PC-3 (cell line): ENCODE data around the gene NDUFV3. TPM values are rescaled to one million over a fixed set of nuclear protein-coding genes. Genes with fewer than 3 reads are reported as not detected.
"Not testable (repeated sequence)": the region's sequence is repeated elsewhere in the genome, so short reads cannot be mapped to it uniquely, and the experiment has no call there.

Source experiments
- ATAC-seq: fragments of 200-7000 bp; cut with Tn5 transposase; 2 replicates; pipeline ENCODE4 v1.9.1; 2020; ENCODE audit warnings: mild to moderate bottlenecking, moderate library complexity
- BruUV-seq: library from RNA; stranded (reverse); fragments of 400-500 nt; replicated peaks from 2 replicates; lab custom pipeline; 2021; lab: Mats Ljungman, UMichigan
- CTCF ChIA-PET: fragments of 300-600 bp; sonication (Branson Sonifier 250); formaldehyde crosslinking; loops from one replicate; lab custom pipeline; 2022; ENCODE audit warnings: antibody characterized with exemption; lab: Charles Lee
- POLR2A ChIA-PET: fragments of 300-600 bp; sonication (Branson Sonifier 250); formaldehyde crosslinking; loops from one replicate; lab custom pipeline; 2022; ENCODE audit warnings: antibody characterized with exemption; ENCODE audit not compliant: unreplicated experiment; lab: Charles Lee
- DNase-seq: peaks from one replicate; pipeline ENCODE4 v3.0.0-alpha.2; 2015
- H2AFZ ChIP-seq: fragments of 300-600 bp; sonication (generic); 2 replicates; pipeline ENCODE4 v1.6.0; 2016; ENCODE audit warnings: antibody characterized with exemption, low read length
- H3F3A ChIP-seq: fragments of 300-600 bp; sonication (generic); one replicate; pipeline ENCODE4 v1.6.0; 2017; ENCODE audit warnings: antibody characterized with exemption, low read length, control low read depth, mild to moderate bottlenecking; ENCODE audit not compliant: unreplicated experiment
- H3K27ac ChIP-seq: fragments of 300-600 bp; sonication (generic); 2 replicates; pipeline ENCODE4 v1.5.1; 2016; ENCODE audit warnings: mild to moderate bottlenecking, low read length
- H3K27me3 ChIP-seq: fragments of 300-600 bp; sonication (generic); 2 replicates; pipeline ENCODE4 v1.6.1; 2016; ENCODE audit warnings: low read length, mixed read lengths
- H3K36me3 ChIP-seq: fragments of 300-600 bp; sonication (generic); 2 replicates; pipeline ENCODE4 v1.6.1; 2016; ENCODE audit warnings: low read depth, mixed run types, low read length, mixed read lengths
- H3K4me1 ChIP-seq: fragments of 300-600 bp; sonication (generic); 2 replicates; pipeline ENCODE4 v1.5.1; 2016; ENCODE audit warnings: low read length; ENCODE audit not compliant: insufficient read depth
- H3K4me2 ChIP-seq: fragments of 300-600 bp; sonication (generic); 2 replicates; pipeline ENCODE4 v1.6.0; 2016; ENCODE audit warnings: low read length
- H3K4me3 ChIP-seq: fragments of 300-600 bp; sonication (generic); 2 replicates; pipeline ENCODE4 v1.5.1; 2016; ENCODE audit warnings: mild to moderate bottlenecking, low read length, mixed read lengths
- H3K79me2 ChIP-seq: fragments of 300-600 bp; sonication (generic); 2 replicates; pipeline ENCODE4 v1.6.1; 2017; ENCODE audit warnings: low read length, mixed read lengths
- H3K9ac ChIP-seq: fragments of 300-600 bp; sonication (generic); 2 replicates; pipeline ENCODE4 v1.6.0; 2016; ENCODE audit warnings: mild to moderate bottlenecking, low read length
- H3K9me2 ChIP-seq: fragments of 300-600 bp; sonication (generic); replicated peaks from 2 replicates; pipeline ENCODE4 v1.6.1; 2016; ENCODE audit warnings: mixed run types, low read length, mixed read lengths
- H3K9me3 ChIP-seq: fragments of 300-600 bp; sonication (generic); 2 replicates; pipeline ENCODE4 v1.6.1; 2016; ENCODE audit warnings: low read length, mixed read lengths
- H4K20me1 ChIP-seq: fragments of 300-600 bp; sonication (generic); 2 replicates; pipeline ENCODE4 v1.6.1; 2016; ENCODE audit warnings: low read length, mixed read lengths
- CTCF ChIP-seq: fragments of 300-600 bp; sonication (generic); conservative IDR thresholded peaks from 2 replicates; pipeline ENCODE4 v1.5.1; 2017; ENCODE audit warnings: antibody characterized with exemption, low read depth, mild to moderate bottlenecking, low read length
- EZH2 ChIP-seq: fragments of 300-600 bp; sonication (generic); IDR thresholded peaks from one replicate; pipeline ENCODE4 v1.6.1; 2017; ENCODE audit warnings: antibody characterized with exemption, mild to moderate bottlenecking, low read length; ENCODE audit not compliant: unreplicated experiment
- EZH2phosphoT487 ChIP-seq: fragments of 300-600 bp; sonication (generic); IDR thresholded peaks from 2 replicates; pipeline ENCODE4 v1.6.1; 2018; ENCODE audit warnings: mild to moderate bottlenecking, antibody characterized with exemption, low read length, borderline replicate concordance
- intact Hi-C: fragments of 100-400 bp; cut with micrococcal nuclease; formaldehyde crosslinking; loops from 2 replicates; pipeline ENCODE4 v1.9.0; 2023
- total RNA-seq: library from RNA; depleted of rRNA; stranded (reverse); fragments of >200 nt; gene quantifications from 2 replicates; pipeline ENCODE4 v1.2.3, GENCODE V29; 2014

The NDUFV3 gene
- total RNA-seq, 1 experiment from 2014 or later: 61.6 TPM

- Histone ChIP-seq H3K36me3 (peaks cover 48% of the 10 kb centered on the region), H4K20me1 (no peaks in the 10 kb centered on the region), H3K9me3 (no peaks in the 10 kb centered on the region), H2AFZ (no peak overlapping the region), H3K9ac (no peak overlapping the region), H3F3A (no peaks in the 10 kb centered on the region), H3K79me2 (peaks cover 20% of the 10 kb centered on the region; the same call in 1 of the 2 replicates), H3K4me3 (no peak overlapping the region), H3K9me2 (no peaks in the 10 kb centered on the region), H3K4me1 (no peaks in the 10 kb centered on the region), H3K27me3 (no peaks in the 10 kb centered on the region), H3K4me2 (no peak overlapping the region), H3K27ac (no peak overlapping the region)
- intact Hi-C loops: no loop called here
- CTCF ChIA-PET: no interaction called here
- no TSS peak for BruUV-seq
- TF ChIP-seq EZH2 (no peak), EZH2phosphoT487 (no peak), CTCF (no peak)
- DNase-seq (no peak), ATAC-seq (no peak)
- POLR2A ChIA-PET: no interaction called here
Measured at GRCh38 chr21:42905195-42905594, 12.1 kb downstream of the NDUFV3 start.

DNA sequence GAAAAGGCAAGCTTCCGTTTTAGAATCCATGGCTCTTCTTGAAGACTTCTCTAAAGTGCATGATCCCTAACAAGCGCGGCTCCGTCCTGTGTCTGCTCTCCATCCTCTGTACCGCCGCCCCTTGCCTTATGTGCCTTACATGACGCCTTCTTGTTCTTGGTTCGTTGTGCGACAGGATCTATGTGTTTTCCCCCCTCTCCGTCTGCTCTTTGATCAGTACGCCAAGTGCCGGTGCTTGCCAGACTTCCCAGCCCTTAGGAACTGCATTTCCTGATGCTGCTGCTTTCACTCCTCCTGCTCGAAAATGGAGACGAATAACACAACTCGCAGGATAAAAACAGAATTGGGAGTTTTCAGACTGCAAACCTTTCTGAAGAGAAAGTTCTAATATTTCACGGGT is 13.1 kb downstream of the NDUFV3 start:
- Histone ChIP-seq H3F3A (no peaks in the 10 kb centered on the region), H3K79me2 (peaks cover 12% of the 10 kb centered on the region; the same call in 1 of the 2 replicates), H3K27me3 (no peaks in the 10 kb centered on the region), H3K4me2 (no peak overlapping the region), H3K9me3 (no peaks in the 10 kb centered on the region), H3K4me3 (no peak overlapping the region), H3K27ac (no peak overlapping the region), H3K9ac (no peak overlapping the region), H3K9me2 (no peaks in the 10 kb centered on the region), H3K36me3 (peaks cover 42% of the 10 kb centered on the region), H2AFZ (no peak overlapping the region), H3K4me1 (no peaks in the 10 kb centered on the region), H4K20me1 (no peaks in the 10 kb centered on the region)
- ATAC-seq (no peak), DNase-seq (no peak)
- no TSS peak for BruUV-seq
- intact Hi-C loops: no loop called here
- ChIA-PET POLR2A (no interaction called here), CTCF (no interaction called here)
- TF ChIP-seq EZH2phosphoT487 (no peak), EZH2 (no peak), CTCF (no peak)

GRCh38 chr21:42908484-42908883 is 15.4 kb downstream of the NDUFV3 start:
- intact Hi-C loops, DNase-seq, BruUV-seq, H3F3A ChIP-seq, H3K9ac ChIP-seq, H3K4me2 ChIP-seq, H3K9me2 ChIP-seq, H3K9me3 ChIP-seq, H3K4me3 ChIP-seq, H3K27me3 ChIP-seq, H3K79me2 ChIP-seq, CTCF ChIA-PET, ATAC-seq, H3K27ac ChIP-seq, H3K4me1 ChIP-seq, H4K20me1 ChIP-seq, H2AFZ ChIP-seq, POLR2A ChIA-PET: not testable (repeated sequence)
- peaks cover 37% of the 10 kb centered on the region for H3K36me3 ChIP-seq

DNA sequence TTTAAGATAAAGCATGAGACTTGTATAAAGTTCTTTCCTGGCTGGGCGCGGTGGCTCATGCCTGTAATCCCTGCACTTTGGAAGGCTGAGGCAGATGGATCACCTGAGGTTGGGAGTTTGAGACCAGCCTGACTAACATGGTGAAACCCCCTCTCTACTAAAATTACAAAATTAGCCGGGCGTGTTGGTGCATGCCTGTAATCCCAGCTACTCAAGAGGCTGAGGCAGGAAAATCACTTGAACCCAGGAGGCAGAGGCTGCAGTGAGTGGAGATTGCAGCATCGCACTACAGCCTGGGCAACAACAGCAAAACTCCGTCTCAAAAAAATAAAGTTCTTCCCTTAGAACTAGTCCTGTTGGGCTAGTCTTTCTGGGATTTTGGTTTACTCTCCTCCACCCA is 18.8 kb downstream of the NDUFV3 start:
- H2AFZ ChIP-seq, H3K4me3 ChIP-seq, BruUV-seq, H3K9ac ChIP-seq, H4K20me1 ChIP-seq, H3K27ac ChIP-seq, H3K27me3 ChIP-seq, H3K9me3 ChIP-seq, CTCF ChIA-PET, H3K9me2 ChIP-seq, ATAC-seq, H3F3A ChIP-seq, POLR2A ChIA-PET, H3K79me2 ChIP-seq, H3K4me2 ChIP-seq, H3K4me1 ChIP-seq, DNase-seq, intact Hi-C loops: not testable (repeated sequence)
- H3K36me3 ChIP-seq: peaks cover 18% of the 10 kb centered on the region; the same call in 1 of the 2 replicates
